GM23338 (cell line): ENCODE measurements around the gene ARHGAP30. TPM values are rescaled to one million over a fixed set of nuclear protein-coding genes. Genes with fewer than 3 reads are reported as not detected.

Experiments used
- ATAC-seq: fragments of 200-7000 bp; cut with Tn5 transposase; 3 replicates; pipeline ENCODE4 v1.9.1; 2020
- DNase-seq: peaks from one replicate; pipeline ENCODE4 v3.0.0-alpha.2; 2015; ENCODE audit warnings: low spot score
- H2AFZ ChIP-seq: fragments of 200-600 bp; sonication (generic); 2 replicates; pipeline ENCODE4 v1.8.0; 2016; ENCODE audit warnings: antibody characterized with exemption, mild to moderate bottlenecking, moderate library complexity
- H3F3A ChIP-seq: fragments of 200-600 bp; sonication (generic); replicated peaks from 2 replicates; pipeline ENCODE4 v1.8.0; 2017; ENCODE audit warnings: antibody characterized with exemption, mixed run types, low read depth
- H3K27ac ChIP-seq: fragments of 200-600 bp; sonication (generic); 2 replicates; pipeline ENCODE4 v1.6.1; 2016; ENCODE audit warnings: low read depth
- H3K27me3 ChIP-seq: fragments of 200-600 bp; sonication (generic); 2 replicates; pipeline ENCODE4 v1.8.0; 2016; ENCODE audit warnings: mild to moderate bottlenecking, mixed run types, moderate library complexity; ENCODE audit not compliant: insufficient read depth
- H3K36me3 ChIP-seq: fragments of 200-600 bp; sonication (generic); 2 replicates; pipeline ENCODE4 v1.8.0; 2016; ENCODE audit warnings: mild to moderate bottlenecking; ENCODE audit not compliant: insufficient read depth
- H3K4me1 ChIP-seq: fragments of 200-600 bp; sonication (generic); 2 replicates; pipeline ENCODE4 v1.8.0; 2016; ENCODE audit warnings: mild to moderate bottlenecking, moderate library complexity; ENCODE audit not compliant: insufficient read depth
- H3K4me2 ChIP-seq: fragments of 200-600 bp; sonication (generic); 2 replicates; pipeline ENCODE4 v1.7.1; 2017; ENCODE audit warnings: mixed run types
- H3K4me3 ChIP-seq: fragments of 200-600 bp; sonication (generic); 2 replicates; pipeline ENCODE4 v1.6.1; 2016; ENCODE audit warnings: mixed run types
- H3K79me2 ChIP-seq: fragments of 200-600 bp; sonication (generic); replicated peaks from 2 replicates; pipeline ENCODE4 v1.8.0; 2017; ENCODE audit warnings: mild to moderate bottlenecking; ENCODE audit not compliant: insufficient read depth
- H3K9me2 ChIP-seq: fragments of 200-600 bp; sonication (generic); 2 replicates; pipeline ENCODE4 v1.8.0; 2017; ENCODE audit not compliant: insufficient read depth
- H4K20me1 ChIP-seq: fragments of 200-600 bp; sonication (generic); replicated peaks from 2 replicates; pipeline ENCODE4 v1.8.0; 2017; ENCODE audit warnings: mild to moderate bottlenecking; ENCODE audit not compliant: insufficient read depth
- H3K27ac Mint-ChIP-seq: 2 replicates; pipeline ENCODE4 v1.8.0; 2020; ENCODE audit warnings: inconsistent platforms, mild to moderate bottlenecking, moderate library complexity, mixed read lengths
- H3K27me3 Mint-ChIP-seq: 3 replicates; pipeline ENCODE4 v1.8.0; 2022; ENCODE audit warnings: low read depth, mild to moderate bottlenecking, moderate library complexity, mixed read lengths, inconsistent platforms; ENCODE audit not compliant: insufficient read depth, poor library complexity
- H3K36me3 Mint-ChIP-seq: 3 replicates; pipeline ENCODE4 v1.8.0; 2021; ENCODE audit warnings: low read depth, mild to moderate bottlenecking, inconsistent platforms, moderate library complexity, mixed read lengths
- H3K4me1 Mint-ChIP-seq: 3 replicates; pipeline ENCODE4 v1.8.0; 2020; ENCODE audit warnings: mild to moderate bottlenecking, inconsistent platforms, mixed read lengths
- H3K4me3 Mint-ChIP-seq: 3 replicates; pipeline ENCODE4 v1.8.0; 2021; ENCODE audit warnings: moderate library complexity, mild to moderate bottlenecking, inconsistent platforms, mixed read lengths
- H3K9me3 Mint-ChIP-seq: 3 replicates; pipeline ENCODE4 v1.8.0; 2020; ENCODE audit warnings: moderate library complexity, mild to moderate bottlenecking, inconsistent platforms, mixed read lengths
- CREB1 ChIP-seq: fragments of 250-450 bp; sonication (Bioruptor Pico); IDR thresholded peaks from 2 replicates; pipeline ENCODE4 v1.5.0; 2020; ENCODE audit warnings: low read depth, mild to moderate bottlenecking, moderate library complexity
- CTCF ChIP-seq, 2 experiments: fragments of 200-600 bp in 1 of 2; sonication (generic) in 1 of 2; conservative IDR thresholded peaks; 2 replicates each; pipeline versions ENCODE4 v1.5.1 to v1.6.1; 2016 to 2017; ENCODE audit warnings: antibody characterized with exemption in 2 of 2, low read depth in 2 of 2, mild to moderate bottlenecking in 2 of 2, moderate library complexity in 1 of 2
- ETS1 ChIP-seq: IDR thresholded peaks from 2 replicates; pipeline ENCODE4 v1.6.1; 2016; ENCODE audit warnings: antibody characterized with exemption
- EZH2 ChIP-seq: fragments of 200-600 bp; sonication (generic); IDR thresholded peaks from one replicate; pipeline ENCODE4 v1.8.0; 2017; ENCODE audit warnings: antibody characterized with exemption, mild to moderate bottlenecking, low read depth; ENCODE audit not compliant: unreplicated experiment
- EZH2phosphoT487 ChIP-seq: fragments of 200-600 bp; sonication (generic); IDR thresholded peaks from one replicate; pipeline ENCODE4 v1.8.1; 2018; ENCODE audit warnings: antibody characterized with exemption; ENCODE audit not compliant: unreplicated experiment
- JUNB ChIP-seq: IDR thresholded peaks from one replicate; pipeline ENCODE4 v1.6.1; 2016; ENCODE audit warnings: antibody characterized with exemption; ENCODE audit not compliant: unreplicated experiment
- NANOG ChIP-seq: IDR thresholded peaks from 2 replicates; pipeline ENCODE4 v1.6.1; 2016; ENCODE audit warnings: antibody characterized with exemption, borderline replicate concordance
- POLR2AphosphoS5 ChIP-seq: IDR thresholded peaks from 2 replicates; pipeline ENCODE4 v1.6.1; 2016; ENCODE audit warnings: antibody characterized with exemption, low read depth
- REST ChIP-seq: IDR thresholded peaks from one replicate; pipeline ENCODE4 v1.6.1; 2018; ENCODE audit warnings: antibody characterized with exemption; ENCODE audit not compliant: unreplicated experiment
- STAT1 ChIP-seq: IDR thresholded peaks from one replicate; pipeline ENCODE4 v1.6.1; 2016; ENCODE audit warnings: antibody characterized with exemption; ENCODE audit not compliant: unreplicated experiment
- ZNF114 ChIP-seq: fragments of 250-450 bp; sonication (Bioruptor Pico); IDR thresholded peaks from 2 replicates; pipeline ENCODE4 v1.5.0; 2020; ENCODE audit warnings: mild to moderate bottlenecking, moderate library complexity
- ZNF331 ChIP-seq: fragments of 250-450 bp; sonication (Bioruptor Pico); IDR thresholded peaks from 2 replicates; pipeline ENCODE4 v1.5.0; 2020; ENCODE audit warnings: low read depth, mild to moderate bottlenecking, moderate library complexity
- ZNF462 ChIP-seq: fragments of 250-450 bp; sonication (Bioruptor Pico); IDR thresholded peaks from 2 replicates; pipeline ENCODE4 v1.5.0; 2020; ENCODE audit warnings: mild to moderate bottlenecking, moderate library complexity
- polyA plus RNA-seq: library from polyadenylated mRNA; unstranded; fragments of >200 nt; fragmentation: Nextera tagmentation; extraction: Ambion mirVana; gene quantifications from 2 replicates; pipeline ENCODE4 v1.2.1, GENCODE V29; 2016
- total RNA-seq: library from RNA; depleted of rRNA; stranded (reverse); fragments of >200 nt; shearing (Covaris generic); gene quantifications from 2 replicates; pipeline ENCODE4 v1.2.3, GENCODE V29; 2014

Gene ARHGAP30
- total and polyA plus RNA-seq, 2 experiments from 2014 or later, result 0.45 TPM; not detected in 1

- H3K79me2 ChIP-seq, result no peaks in the 10 kb centered on the region
- H3K36me3 ChIP-seq, result no peaks in the 10 kb centered on the region
- peaks cover 5% of the 10 kb centered on the region; the same call in 1 of the 3 replicates for H3K4me1 Mint-ChIP-seq
- no peak overlapping the region for H3K4me3 Mint-ChIP-seq
- no peaks in the 10 kb centered on the region for H4K20me1 ChIP-seq
- no peak overlapping the region for H3K27ac ChIP-seq
- H3K27ac Mint-ChIP-seq, result no peak overlapping the region
- H2AFZ ChIP-seq, result no peak overlapping the region
- no peak for DNase-seq
- H3K9me3 Mint-ChIP-seq, result peaks cover 35% of the 10 kb centered on the region
- no peaks in the 10 kb centered on the region for H3K4me1 ChIP-seq
- ATAC-seq, result no peak
- no peak overlapping the region for H3K4me2 ChIP-seq
- H3K4me3 ChIP-seq, result no peak overlapping the region
- H3K36me3 Mint-ChIP-seq, result peaks cover 21% of the 10 kb centered on the region
- TF ChIP-seq EZH2 (no peak), CTCF (conservative IDR thresholded peaks at IDR 0.05; ENCODE audit: low read depth in 2 of 2) (no peak), ETS1 (no peak), ZNF114 (CRISPR knock-in tag) (no peak), EZH2phosphoT487 (no peak), CREB1 (CRISPR knock-in tag) (no peak), STAT1 (no peak), REST (no peak), JUNB (no peak), NANOG (no peak), POLR2AphosphoS5 (no peak), ZNF462 (CRISPR knock-in tag) (no peak), ZNF331 (CRISPR knock-in tag) (no peak)
- no peaks in the 10 kb centered on the region for H3F3A ChIP-seq
- peaks cover 18% of the 10 kb centered on the region for H3K27me3 Mint-ChIP-seq
- H3K9me2 ChIP-seq, result peaks cover 15% of the 10 kb centered on the region
- peaks cover 5% of the 10 kb centered on the region; the same call in 1 of the 2 replicates for H3K27me3 ChIP-seq
Observed at GRCh38 chr1:161051219-161051618, 18.5 kb downstream of the ARHGAP30 start.
